Heart right ventricle (tissue), 16 donors: ENCODE measurements around the gene PARD3. TPM values are rescaled to one million over a fixed set of nuclear protein-coding genes. Genes with fewer than 3 reads are reported as not detected.

Experiments used
- ATAC-seq, 8 donors: fragments of 200-7000 bp; cut with Tn5 transposase; one replicate each; pipeline ENCODE4 v1.9.1; 2020; ENCODE audit warnings: mild to moderate bottlenecking in 8 of 8, moderate library complexity in 8 of 8, moderate number of reproducible peaks in 1 of 8
- DNase-seq, 2 donors: peaks; one replicate each; pipeline ENCODE4 v3.0.0-alpha.2; 2020
- H3K27ac ChIP-seq, 10 donors: fragments of 200-600 bp; sonication (generic) in 2 of 10; one replicate each; pipeline versions ENCODE4 v1.5.0 to v1.8.0; 2020 to 2022; ENCODE audit warnings: mild to moderate bottlenecking in 3 of 10
- H3K27me3 ChIP-seq, 7 donors: fragments of 200-600 bp; one replicate each; pipeline ENCODE4 v1.8.0; 2021 to 2022; ENCODE audit warnings: mild to moderate bottlenecking in 2 of 7
- H3K36me3 ChIP-seq, 9 donors: fragments of 200-600 bp; sonication (generic) in 1 of 9; one replicate each; pipeline versions ENCODE4 v1.5.0 to v1.8.0; 2020 to 2022; ENCODE audit warnings: mild to moderate bottlenecking in 2 of 9
- H3K4me1 ChIP-seq, 9 donors: fragments of 200-600 bp; sonication (generic) in 1 of 9; one replicate each; pipeline versions ENCODE4 v1.5.0 to v1.8.0; 2020 to 2022; ENCODE audit warnings: mild to moderate bottlenecking in 4 of 9
- H3K4me3 ChIP-seq, 10 donors: fragments of 200-600 bp; sonication (generic) in 2 of 10; one replicate each; pipeline versions ENCODE4 v1.5.0 to v1.8.0; 2020 to 2022; ENCODE audit warnings: mild to moderate bottlenecking in 7 of 10, moderate library complexity in 2 of 10
- H3K9me3 ChIP-seq, 11 donors: fragments of 200-600 bp in 10 of 11; sonication (generic) in 2 of 11; one replicate each; pipeline versions ENCODE4 v1.5.0 to v1.8.0; 2013 to 2022; ENCODE audit warnings: mild to moderate bottlenecking in 2 of 11, control low read depth in 1 of 11, moderate library complexity in 1 of 11
- WGBS, 2 donors: extraction: QIAGEN DNeasy Blood & Tissue Kit; methylation state at CpG; one replicate each; pipeline ENCODE4 v1.1.7; 2013; ENCODE audit warnings: inconsistent platforms in 1 of 2; 5-methylcytosine and 5-hydroxymethylcytosine counted together
- intact Hi-C, 10 donors: fragments of 100-400 bp; cut with DNase I; formaldehyde crosslinking; loops; one replicate each; pipeline versions ENCODE4 v1.11.1 to v1.14.2; 2022
- polyA plus RNA-seq, 2 donors: library from polyadenylated mRNA; stranded (reverse); fragments of 200-250 nt; gene quantifications; one replicate each; pipeline ENCODE4 v1.2.3, GENCODE V29; 2013
- total RNA-seq, 10 donors: library from RNA; stranded (reverse); fragmentation: NEBNext Ultra II Directional in 3 of 10; extraction: Animal tissue kit (Norgen Biotek cat#: 25700) in 3 of 10; gene quantifications; one replicate each; pipeline versions ENCODE4 v1.2.1 to v1.2.4, GENCODE V29; 2021 to 2023
- TF ChIP-seq, protein P1 (sequence below), 9 donors: fragments of 200-600 bp; sonication (generic) in 2 of 9; IDR thresholded peaks; one replicate each; pipeline versions ENCODE4 v1.5.0 to v1.8.0; 2021 to 2022; ENCODE audit warnings: antibody characterized with exemption in 9 of 9, mild to moderate bottlenecking in 5 of 9, moderate library complexity in 1 of 9
- donor health status: Arrhythmogenic right ventricular cardiomyopathy.
- donor health status: ischemic (EF 13 %, LVEDD 7.1; RV severe dilation, severe dysfunction).
- donor health status: healthy with polysubstance abuse.
- donor health status: DM: no; HTN: yes; CAD: no.
- donor health status: DM: no; HTN: no; CAD: no.
- donor health status: ischemic (EF 25% LVEDD 6.9; RV normal size, moderate dysfunction).
- donor health status: ischemic (EF 25% LVEDD 5.7; RV mildly dilated, moderate dysfunction).
- donor health status: healthy.
- donor health status: DM: yes; HTN: yes; CAD: no.
- donor health status: Ischemic cardiomyopathy.
- donor health status: ischemic (EF 35%, LVEDD 5.7; RV mildly dilated, moderate dysfunction).
- donor health status: nonischemic (EF 11% LVEDD 7.7; RV severe dilation, severe dysfunction).
- donor health status: DM: yes; HTN: yes; CAD: no.
- donor health status: PGD.
- donor health status: ischemic (EF 29% LVEDD 5.4; RV normal size, mild dysfunction).
- donor health status: nonischemic (EF 23%, LVEDD 6.1; RV moderate dilation, normal function).

PARD3 gene
- total and polyA plus RNA-seq, 12 donors: 19.7 to 41.8 (median 34.2) TPM

DNA sequence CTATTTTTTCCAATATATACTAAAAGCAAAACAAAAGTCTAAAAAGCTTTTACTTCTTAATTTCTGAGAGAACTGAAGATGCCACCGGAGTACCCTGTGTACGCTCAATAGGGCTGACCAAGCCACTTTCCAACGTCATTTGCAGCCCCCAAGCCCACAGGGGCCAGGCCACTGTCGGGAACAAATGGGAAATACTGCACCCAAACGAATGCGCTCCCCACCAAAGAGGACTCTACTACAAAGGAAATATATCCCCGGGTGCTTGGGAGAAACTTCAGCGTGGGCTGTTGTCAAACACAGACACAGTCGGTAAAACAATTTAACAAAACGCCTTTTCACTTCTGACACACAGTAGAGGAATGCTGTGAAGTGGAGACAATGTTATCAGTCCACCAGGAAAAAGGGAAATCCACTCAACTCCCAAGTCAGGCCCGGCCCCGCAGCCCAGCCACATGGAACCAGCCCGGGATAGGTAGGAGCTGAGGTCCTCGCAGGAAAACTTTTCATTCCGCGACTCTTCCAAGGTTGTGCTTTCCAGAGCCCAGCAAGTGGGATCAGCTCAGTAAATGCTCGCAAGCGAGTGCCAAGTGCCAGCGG lies 1.4 kb downstream of the PARD3 start:
- peak overlapping the region; percentile 68 to 91 (median 85) for H3K27ac ChIP-seq
- peak; percentile 20 to 29 for DNase-seq

DNA sequence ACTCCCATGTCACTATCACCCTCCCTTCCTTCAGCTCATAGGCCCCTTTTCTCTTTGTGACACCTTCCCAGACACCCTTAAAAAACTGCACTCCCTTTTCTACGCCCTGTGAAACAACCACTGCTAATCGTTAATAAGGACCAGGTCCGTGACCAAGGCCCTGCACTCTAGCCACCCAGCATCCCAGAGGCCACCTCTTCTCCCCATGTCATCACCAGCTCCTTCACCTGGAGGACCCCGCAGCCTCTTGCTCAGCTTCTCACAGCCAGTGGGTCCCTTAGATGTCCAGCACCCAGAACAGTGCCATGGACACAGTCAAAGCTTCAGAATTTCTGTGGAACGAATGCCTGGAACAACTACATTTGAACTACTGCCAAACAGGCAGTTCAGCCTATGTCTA lies 2.3 kb downstream of the PARD3 start:
- peaks cover 7 to 64% (median 48%) of the 10 kb centered on the region in 9 donors for H3K4me1 ChIP-seq
- peak overlapping the region in 2 of 10 donors; percentile 79 to 92 for H3K4me3 ChIP-seq
- no peaks in the 10 kb centered on the region for H3K9me3 ChIP-seq
- peaks cover 0 to 55% (median 0%) of the 10 kb centered on the region in 7 donors for H3K27me3 ChIP-seq
- TF ChIP-seq, protein P1, sequence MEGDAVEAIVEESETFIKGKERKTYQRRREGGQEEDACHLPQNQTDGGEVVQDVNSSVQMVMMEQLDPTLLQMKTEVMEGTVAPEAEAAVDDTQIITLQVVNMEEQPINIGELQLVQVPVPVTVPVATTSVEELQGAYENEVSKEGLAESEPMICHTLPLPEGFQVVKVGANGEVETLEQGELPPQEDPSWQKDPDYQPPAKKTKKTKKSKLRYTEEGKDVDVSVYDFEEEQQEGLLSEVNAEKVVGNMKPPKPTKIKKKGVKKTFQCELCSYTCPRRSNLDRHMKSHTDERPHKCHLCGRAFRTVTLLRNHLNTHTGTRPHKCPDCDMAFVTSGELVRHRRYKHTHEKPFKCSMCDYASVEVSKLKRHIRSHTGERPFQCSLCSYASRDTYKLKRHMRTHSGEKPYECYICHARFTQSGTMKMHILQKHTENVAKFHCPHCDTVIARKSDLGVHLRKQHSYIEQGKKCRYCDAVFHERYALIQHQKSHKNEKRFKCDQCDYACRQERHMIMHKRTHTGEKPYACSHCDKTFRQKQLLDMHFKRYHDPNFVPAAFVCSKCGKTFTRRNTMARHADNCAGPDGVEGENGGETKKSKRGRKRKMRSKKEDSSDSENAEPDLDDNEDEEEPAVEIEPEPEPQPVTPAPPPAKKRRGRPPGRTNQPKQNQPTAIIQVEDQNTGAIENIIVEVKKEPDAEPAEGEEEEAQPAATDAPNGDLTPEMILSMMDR (IDR thresholded peaks at IDR 0.05): no peak
- intact Hi-C loops: loop anchor here in 9 of 10 donors (5.0 to 10.0 kb wide), 9 partner anchors 35 to 152 kb away; no protein-coding TSS in a partner anchor
- no peak overlapping the region for H3K27ac ChIP-seq
- no peaks in the 10 kb centered on the region for H3K36me3 ChIP-seq
- WGBS, 2 donors: 59 to 63% methylated on average over 5 of the region's 5 CpGs
- ATAC-seq (no peak), DNase-seq (no peak)

More for the DNA sequence above, 1.4 kb downstream of the PARD3 start:
- intact Hi-C loops: loop anchor here in 9 of 10 donors (2.0 to 10.0 kb wide), 10 partner anchors 36 to 151 kb away; no protein-coding TSS in a partner anchor
- no peaks in the 10 kb centered on the region for H3K9me3 ChIP-seq
- peak overlapping the region; percentile 56 to 97 (median 80) for H3K4me3 ChIP-seq
- 11 to 13% methylated on average over 19 of the region's 19 CpGs for WGBS, 2 donors
- H3K4me1 ChIP-seq: peaks cover 7 to 59% (median 43%) of the 10 kb centered on the region in 9 donors
- ATAC-seq: peak; percentile 16 to 58 (median 26)
- peaks cover 0 to 61% (median 0%) of the 10 kb centered on the region in 7 donors for H3K27me3 ChIP-seq
- no peaks in the 10 kb centered on the region for H3K36me3 ChIP-seq
- TF ChIP-seq, protein P1 (IDR thresholded peaks at IDR 0.05): no peak

DNA sequence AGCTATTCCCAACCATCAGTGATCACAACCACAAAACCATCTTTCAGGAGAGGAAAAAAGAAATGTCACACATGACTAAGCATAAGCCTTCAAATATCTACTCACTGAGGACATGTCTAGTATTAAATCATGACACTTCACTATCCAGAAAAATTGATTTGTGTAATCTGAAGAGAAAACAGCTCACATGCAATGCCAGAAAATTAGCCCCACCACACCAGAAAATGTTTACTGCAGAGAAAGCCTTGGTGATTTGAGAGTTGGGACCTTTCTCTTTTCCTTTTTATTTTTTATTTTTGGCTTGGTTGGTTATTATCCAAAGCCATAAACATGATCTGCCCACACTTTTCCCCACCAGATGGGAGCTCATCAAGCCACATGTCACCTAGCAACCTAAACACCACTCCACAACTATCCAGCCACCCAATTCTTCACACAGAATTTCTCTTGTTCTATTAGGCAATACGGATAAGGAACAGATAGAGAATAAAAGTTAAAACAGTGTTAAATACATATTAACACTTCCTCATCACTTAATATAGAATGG lies 3.1 kb downstream of the PARD3 start:
- TF ChIP-seq, protein P1 (IDR thresholded peaks at IDR 0.05): no peak
- no peaks in the 10 kb centered on the region for H3K36me3 ChIP-seq
- H3K9me3 ChIP-seq: no peaks in the 10 kb centered on the region
- peaks cover 7 to 64% (median 48%) of the 10 kb centered on the region in 9 donors for H3K4me1 ChIP-seq
- ATAC-seq (no peak), DNase-seq (no peak)
- peaks cover 0 to 48% (median 0%) of the 10 kb centered on the region in 7 donors for H3K27me3 ChIP-seq
- H3K4me3 ChIP-seq: no peak overlapping the region
- WGBS, 2 donors: 46 to 56% methylated on average over 1 of the region's 1 CpG
- intact Hi-C loops: loop anchor here in 9 of 10 donors (5.0 to 10.0 kb wide), 9 partner anchors 35 to 153 kb away; no protein-coding TSS in a partner anchor
- no peak overlapping the region for H3K27ac ChIP-seq

DNA sequence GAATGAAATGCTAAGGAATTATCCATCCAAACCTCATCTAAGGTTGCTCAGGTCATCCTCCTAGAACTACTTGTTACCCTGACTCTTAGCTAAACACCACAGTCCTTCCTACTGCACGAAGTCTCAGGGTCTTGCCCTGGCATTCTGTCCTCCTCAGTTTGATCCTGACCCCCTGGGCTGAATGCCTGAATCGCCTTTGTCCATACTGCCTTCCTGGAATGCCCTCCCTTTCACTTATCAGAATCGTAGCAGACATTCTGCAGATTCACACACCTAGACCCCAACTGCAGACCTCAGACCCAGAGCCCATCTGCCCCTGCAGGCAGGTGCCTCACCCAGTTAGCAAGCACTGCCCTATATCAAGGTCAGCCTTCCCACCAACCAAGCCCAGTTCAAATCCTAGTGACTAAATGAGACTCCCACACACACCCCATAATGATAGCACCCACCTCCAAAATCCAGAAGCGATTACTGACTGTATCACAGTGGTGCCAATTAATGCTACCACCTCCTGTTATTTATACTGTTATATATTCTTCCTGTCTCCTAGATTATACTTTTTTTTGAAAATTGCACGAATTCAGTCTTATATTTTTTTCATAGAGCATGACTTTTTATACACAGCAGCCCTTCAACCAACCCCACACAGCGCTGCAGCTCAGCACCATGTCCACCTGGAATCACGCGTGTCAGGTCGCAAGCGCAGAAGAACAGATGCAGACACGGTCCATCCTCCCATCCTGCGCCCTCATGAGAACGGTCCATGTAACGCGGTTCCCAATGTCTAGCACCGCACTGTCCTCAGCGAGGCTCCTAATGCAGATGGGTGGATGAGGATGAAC lies 3.7 kb downstream of the PARD3 start:
- TF ChIP-seq, protein P1 (IDR thresholded peaks at IDR 0.05): no peak
- Histone ChIP-seq H3K27me3 (peaks cover 0 to 41% (median 0%) of the 10 kb centered on the region in 7 donors), H3K36me3 (no peaks in the 10 kb centered on the region), H3K4me1 (peaks cover 7 to 58% (median 44%) of the 10 kb centered on the region in 9 donors), H3K27ac (no peak overlapping the region), H3K9me3 (no peaks in the 10 kb centered on the region), H3K4me3 (no peak overlapping the region)
- intact Hi-C loops: loop anchor here in 9 of 10 donors (5.0 to 10.0 kb wide), 9 partner anchors 34 to 153 kb away; no protein-coding TSS in a partner anchor
- 89% methylated on average over 17 of the region's 17 CpGs for WGBS, 2 donors
- DNase-seq: no peak
- no peak for ATAC-seq
